Thyroid gland (tissue), 4 donors: ENCODE measurements around the gene SMCO2. TPM values are rescaled to one million over a fixed set of nuclear protein-coding genes. Genes with fewer than 3 reads are reported as not detected.
A peak's percentile ranks its signal among the peaks of the same experiment; 100 is the strongest.
"Not testable (repeated sequence)": the region's sequence is repeated elsewhere in the genome, so short reads cannot be mapped to it uniquely, and the experiment has no call there.

ENCODE experiments used
- DNase-seq, 2 donors: peaks; one replicate each; pipeline ENCODE4 v3.0.0-alpha.2; 2019
- H3K27ac ChIP-seq, 3 donors: fragments of 200-600 bp; sonication (generic); 1 replicate in 2 of 3; 2 replicates in 1 of 3; pipeline ENCODE4 v1.5.1; 2016 to 2019; ENCODE audit warnings: mild to moderate bottlenecking in 1 of 3, moderate library complexity in 1 of 3
- H3K27me3 ChIP-seq: fragments of 200-600 bp; sonication (generic); one replicate; pipeline ENCODE4 v1.5.1; 2019
- H3K36me3 ChIP-seq, 2 donors: fragments of 200-600 bp; sonication (generic); one replicate each; pipeline ENCODE4 v1.5.1; 2016 to 2019
- H3K4me1 ChIP-seq, 2 donors: fragments of 200-600 bp; sonication (generic); one replicate each; pipeline ENCODE4 v1.5.1; 2017 to 2019
- H3K4me3 ChIP-seq, 3 donors: fragments of 200-600 bp; sonication (generic); replicated peaks in 1 of 3; 1 replicate in 2 of 3; 2 replicates in 1 of 3; pipeline ENCODE4 v1.5.1; 2016; ENCODE audit warnings: mild to moderate bottlenecking in 1 of 3
- H3K9me3 ChIP-seq: fragments of 200-600 bp; sonication (generic); one replicate; pipeline ENCODE4 v1.5.1; 2017
- POLR2A ChIP-seq, 2 donors: fragments of 450-650 bp; IDR thresholded peaks; one replicate each; pipeline ENCODE4 v1.6.1; 2017; ENCODE audit warnings: antibody characterized with exemption in 2 of 2, mild to moderate bottlenecking in 2 of 2, moderate library complexity in 1 of 2
- WGBS, 2 donors: methylation state at CpG; one replicate each; pipeline ENCODE4 v1.1.5; 2017; 5-methylcytosine and 5-hydroxymethylcytosine counted together
- intact Hi-C: fragments of 100-400 bp; cut with DNase I; formaldehyde crosslinking; loops from one replicate; pipeline ENCODE4 v1.15.1; 2023
- total RNA-seq, 4 donors: library from RNA; depleted of rRNA; stranded (reverse); fragments of >200 nt; gene quantifications; one replicate each; pipeline ENCODE4 v1.2.3, GENCODE V29; 2016
- TF ChIP-seq, protein P1 (sequence below), 6 experiments: fragments of 200-600 bp in 3 of 6; fragments of 450-650 bp in 3 of 6; sonication (generic) in 3 of 6; IDR thresholded peaks; one replicate each; pipeline ENCODE4 v1.5.1; 2016 to 2019; ENCODE audit warnings: antibody characterized with exemption in 6 of 6, mild to moderate bottlenecking in 2 of 6, inconsistent platforms in 1 of 6, moderate library complexity in 1 of 6

SMCO2 gene
- total RNA-seq, 4 donors from 2014 or later = not detected

- H3K36me3 ChIP-seq = no peaks in the 10 kb centered on the region
- peak; percentile 54 to 66 for DNase-seq
- no peaks in the 10 kb centered on the region for H3K9me3 ChIP-seq
- no peaks in the 10 kb centered on the region for H3K27me3 ChIP-seq
- no peak overlapping the region for H3K4me3 ChIP-seq
- peaks cover 51 to 63% of the 10 kb centered on the region in 2 donors for H3K4me1 ChIP-seq
- 50 to 65% methylated on average over 6 of the region's 6 CpGs for WGBS, 2 donors
- H3K27ac ChIP-seq = peak overlapping the region in 1 of 3 donors; percentile 51
- intact Hi-C loops = no loop called here
- TF ChIP-seq POLR2A (IDR thresholded peaks at IDR 0.05) = no peak
- TF ChIP-seq, protein P1, sequence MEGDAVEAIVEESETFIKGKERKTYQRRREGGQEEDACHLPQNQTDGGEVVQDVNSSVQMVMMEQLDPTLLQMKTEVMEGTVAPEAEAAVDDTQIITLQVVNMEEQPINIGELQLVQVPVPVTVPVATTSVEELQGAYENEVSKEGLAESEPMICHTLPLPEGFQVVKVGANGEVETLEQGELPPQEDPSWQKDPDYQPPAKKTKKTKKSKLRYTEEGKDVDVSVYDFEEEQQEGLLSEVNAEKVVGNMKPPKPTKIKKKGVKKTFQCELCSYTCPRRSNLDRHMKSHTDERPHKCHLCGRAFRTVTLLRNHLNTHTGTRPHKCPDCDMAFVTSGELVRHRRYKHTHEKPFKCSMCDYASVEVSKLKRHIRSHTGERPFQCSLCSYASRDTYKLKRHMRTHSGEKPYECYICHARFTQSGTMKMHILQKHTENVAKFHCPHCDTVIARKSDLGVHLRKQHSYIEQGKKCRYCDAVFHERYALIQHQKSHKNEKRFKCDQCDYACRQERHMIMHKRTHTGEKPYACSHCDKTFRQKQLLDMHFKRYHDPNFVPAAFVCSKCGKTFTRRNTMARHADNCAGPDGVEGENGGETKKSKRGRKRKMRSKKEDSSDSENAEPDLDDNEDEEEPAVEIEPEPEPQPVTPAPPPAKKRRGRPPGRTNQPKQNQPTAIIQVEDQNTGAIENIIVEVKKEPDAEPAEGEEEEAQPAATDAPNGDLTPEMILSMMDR (IDR thresholded peaks at IDR 0.05) = no peak
Observed at GRCh38 chr12:27535318-27535717, 88.8 kb downstream of the SMCO2 start.

DNA sequence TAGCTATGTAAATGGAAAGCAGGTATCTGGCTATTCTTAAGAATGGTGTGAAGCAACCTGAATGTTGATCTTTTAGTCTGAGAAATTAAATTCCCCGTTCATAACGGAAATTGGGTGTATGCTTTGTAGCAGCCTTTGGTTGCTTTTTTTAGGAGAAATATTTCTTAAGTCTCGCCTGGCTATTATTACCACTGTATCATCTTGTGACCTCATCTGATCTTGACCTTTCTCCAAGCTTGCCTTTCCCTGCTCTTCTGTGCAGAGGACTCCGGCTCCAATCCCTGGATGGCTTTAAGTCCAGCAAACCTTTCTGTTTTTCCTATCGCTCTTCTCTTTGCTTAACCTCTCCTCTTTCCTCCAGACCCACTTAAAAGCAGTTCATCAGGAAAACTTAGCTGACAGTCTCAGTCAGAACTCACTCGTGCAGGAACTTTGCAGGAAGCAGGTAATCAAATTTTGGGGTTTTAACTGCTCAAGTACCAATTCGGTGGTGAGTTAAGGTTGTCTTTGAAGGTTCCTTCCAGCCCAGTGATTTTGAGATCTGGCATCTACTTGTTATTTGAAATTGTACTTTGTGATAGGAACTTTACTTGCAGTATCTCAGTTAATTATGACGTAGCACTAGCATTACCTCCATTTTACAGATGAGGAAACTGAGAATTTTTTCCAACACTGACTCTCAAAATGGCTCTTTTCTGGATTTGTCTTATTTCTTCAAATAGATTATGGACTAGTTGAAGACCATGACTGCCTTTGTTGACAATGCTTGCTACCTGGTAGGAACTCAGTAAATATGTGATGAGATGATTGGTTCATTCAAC is 91.5 kb downstream of the SMCO2 start:
- Histone ChIP-seq H3K9me3 (no peaks in the 10 kb centered on the region), H3K4me1 (peaks cover 66 to 73% of the 10 kb centered on the region in 2 donors), H3K27ac (peak overlapping the region; percentile 1 to 64 (median 62)), H3K4me3 (no peak overlapping the region), H3K36me3 (no peaks in the 10 kb centered on the region), H3K27me3 (no peaks in the 10 kb centered on the region)
- intact Hi-C loops = no loop called here
- DNase-seq = no peak
- 42 to 43% methylated on average over 8 of the region's 8 CpGs for WGBS, 2 donors
- no peak for TF ChIP-seq POLR2A (IDR thresholded peaks at IDR 0.05)
- TF ChIP-seq, protein P1 (IDR thresholded peaks at IDR 0.05) = no peak

GRCh38 chr12:27539191-27539631 is 92.7 kb downstream of the SMCO2 start:
- Histone ChIP-seq H3K4me3 (no peak overlapping the region), H3K27ac (peak overlapping the region; percentile 6 to 64 (median 62)), H3K36me3 (no peaks in the 10 kb centered on the region), H3K4me1 (peaks cover 68 to 75% of the 10 kb centered on the region in 2 donors), H3K9me3 (no peaks in the 10 kb centered on the region), H3K27me3 (no peaks in the 10 kb centered on the region)
- WGBS, 2 donors = 49 to 51% methylated on average over 4 of the region's 4 CpGs
- no peak for TF ChIP-seq POLR2A (IDR thresholded peaks at IDR 0.05)
- TF ChIP-seq, protein P1 (IDR thresholded peaks at IDR 0.05) = no peak
- intact Hi-C loops = no loop called here
- DNase-seq = no peak

DNA sequence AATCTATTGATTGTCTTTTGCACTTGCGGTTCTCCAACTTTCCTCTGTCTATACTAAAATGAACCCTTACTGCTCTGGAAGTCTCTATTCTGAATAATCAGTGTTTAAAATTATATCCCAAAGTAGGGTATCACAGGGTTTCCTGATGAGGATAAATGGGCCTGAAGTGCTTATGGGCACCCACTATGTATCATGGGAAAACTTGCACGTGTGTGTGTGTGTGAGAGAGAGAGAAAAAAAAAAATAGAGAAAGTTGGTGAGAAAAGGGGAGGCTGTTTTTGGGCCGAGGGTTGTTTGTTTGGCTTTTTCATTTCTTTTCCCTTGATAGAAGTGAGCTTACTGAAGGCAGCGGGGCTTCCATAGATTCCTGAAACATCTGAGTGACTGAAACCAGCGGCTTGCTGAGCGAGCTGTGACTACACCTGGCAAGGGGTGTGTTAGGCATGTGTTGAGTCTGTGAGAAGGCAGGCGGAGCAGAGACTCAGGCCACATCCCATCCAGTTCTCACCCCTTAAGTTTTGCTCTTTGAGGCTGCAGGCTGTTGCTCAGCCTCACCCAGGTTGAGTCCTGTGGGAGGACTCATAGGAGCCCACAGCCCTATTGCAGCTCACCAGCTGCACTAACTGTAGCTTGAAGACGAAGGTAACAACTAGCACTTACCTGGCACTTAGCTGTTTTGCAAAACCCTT is 94.6 kb downstream of the SMCO2 start:
- intact Hi-C loops = no loop called here
- Histone ChIP-seq H3K27me3 (no peaks in the 10 kb centered on the region), H3K4me1 (peaks cover 64 to 69% of the 10 kb centered on the region in 2 donors), H3K4me3 (no peak overlapping the region), H3K27ac (peak overlapping the region in 2 of 3 donors; percentile 67 to 86), H3K9me3 (no peaks in the 10 kb centered on the region), H3K36me3 (no peaks in the 10 kb centered on the region)
- DNase-seq = peak; percentile 63 to 79
- TF ChIP-seq, protein P1 (IDR thresholded peaks at IDR 0.05) = no peak
- no peak for TF ChIP-seq POLR2A (IDR thresholded peaks at IDR 0.05)
- 69 to 77% methylated on average over 8 of the region's 8 CpGs for WGBS, 2 donors

GRCh38 chr12:27542628-27543027 is 96.1 kb downstream of the SMCO2 start:
- H3K27ac ChIP-seq = peak overlapping the region; percentile 16 to 86 (median 67)
- TF ChIP-seq, protein P1 (IDR thresholded peaks at IDR 0.05) = no peak
- TF ChIP-seq POLR2A (IDR thresholded peaks at IDR 0.05) = no peak
- H3K27me3 ChIP-seq = no peaks in the 10 kb centered on the region
- no peaks in the 10 kb centered on the region for H3K9me3 ChIP-seq
- intact Hi-C loops = no loop called here
- DNase-seq = no peak
- no peaks in the 10 kb centered on the region for H3K36me3 ChIP-seq
- no peak overlapping the region for H3K4me3 ChIP-seq
- peaks cover 61 to 63% of the 10 kb centered on the region in 2 donors for H3K4me1 ChIP-seq
- 24 to 28% methylated on average over 5 of the region's 5 CpGs for WGBS, 2 donors

DNA sequence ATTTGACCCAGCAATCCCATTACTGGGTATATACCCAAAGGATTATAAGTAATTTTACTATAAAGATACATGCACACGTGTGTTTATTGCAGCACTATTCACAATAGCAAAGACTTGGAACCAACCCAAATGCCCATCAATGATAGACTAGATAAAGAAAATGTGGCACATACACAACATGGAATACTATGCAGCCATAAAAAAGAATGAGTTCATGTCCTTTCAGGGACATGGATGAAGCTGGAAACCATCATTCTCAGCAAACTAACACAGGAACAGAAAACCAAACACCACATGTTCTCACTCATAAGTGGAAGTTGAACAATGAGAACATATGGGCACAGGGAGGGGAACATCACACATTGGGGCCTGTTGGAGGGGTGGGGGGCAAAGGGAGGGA is 98.3 kb downstream of the SMCO2 start:
- H3K36me3 ChIP-seq, DNase-seq, H3K4me3 ChIP-seq, intact Hi-C loops, H3K27me3 ChIP-seq, H3K9me3 ChIP-seq: not testable (repeated sequence)
- Histone ChIP-seq H3K4me1 (peaks cover 51 to 65% of the 10 kb centered on the region in 2 donors), H3K27ac (peak overlapping the region; percentile 74 to 77 (median 75))
- WGBS, 2 donors = 94 to 97% methylated on average over 1 of the region's 1 CpG
